ENCODE data around the gene SLC5A2.
"Not testable (repeated sequence)": the region's sequence is repeated elsewhere in the genome, so short reads cannot be mapped to it uniquely, and the experiment has no call there.

Gene SLC5A2

DNA sequence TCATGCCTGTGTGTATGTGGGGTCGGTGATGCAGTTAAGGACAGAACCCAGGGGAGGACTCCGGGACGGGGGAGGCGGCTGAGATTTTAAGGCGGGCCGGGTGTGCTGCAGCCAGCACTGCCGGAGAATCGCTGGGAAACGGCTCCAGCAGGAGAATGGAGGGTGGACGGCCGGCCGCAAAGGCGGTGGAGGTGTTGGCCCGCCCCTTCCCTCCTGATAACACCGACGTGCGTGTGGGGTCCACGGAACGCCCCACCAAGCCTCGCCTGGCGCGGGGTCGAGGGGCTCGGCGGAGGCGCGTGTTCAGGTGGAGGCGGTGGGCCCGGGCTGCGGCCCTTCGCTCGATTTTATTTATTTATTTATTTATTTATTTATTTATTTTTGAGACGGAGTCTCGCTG, 41.0 kb upstream of the SLC5A2 start:
- no peak for TF ChIP-seq EZH2 (IDR thresholded peaks at IDR 0.05; ENCODE audit: borderline replicate concordance, low read depth, low read length, severe bottlenecking)
- TF ChIP-seq, protein P1, sequence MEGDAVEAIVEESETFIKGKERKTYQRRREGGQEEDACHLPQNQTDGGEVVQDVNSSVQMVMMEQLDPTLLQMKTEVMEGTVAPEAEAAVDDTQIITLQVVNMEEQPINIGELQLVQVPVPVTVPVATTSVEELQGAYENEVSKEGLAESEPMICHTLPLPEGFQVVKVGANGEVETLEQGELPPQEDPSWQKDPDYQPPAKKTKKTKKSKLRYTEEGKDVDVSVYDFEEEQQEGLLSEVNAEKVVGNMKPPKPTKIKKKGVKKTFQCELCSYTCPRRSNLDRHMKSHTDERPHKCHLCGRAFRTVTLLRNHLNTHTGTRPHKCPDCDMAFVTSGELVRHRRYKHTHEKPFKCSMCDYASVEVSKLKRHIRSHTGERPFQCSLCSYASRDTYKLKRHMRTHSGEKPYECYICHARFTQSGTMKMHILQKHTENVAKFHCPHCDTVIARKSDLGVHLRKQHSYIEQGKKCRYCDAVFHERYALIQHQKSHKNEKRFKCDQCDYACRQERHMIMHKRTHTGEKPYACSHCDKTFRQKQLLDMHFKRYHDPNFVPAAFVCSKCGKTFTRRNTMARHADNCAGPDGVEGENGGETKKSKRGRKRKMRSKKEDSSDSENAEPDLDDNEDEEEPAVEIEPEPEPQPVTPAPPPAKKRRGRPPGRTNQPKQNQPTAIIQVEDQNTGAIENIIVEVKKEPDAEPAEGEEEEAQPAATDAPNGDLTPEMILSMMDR (IDR thresholded peaks at IDR 0.05; ENCODE audit: borderline replicate concordance, extremely low read depth, low read length, poor library complexity, severe bottlenecking): no peak
- H3K27ac ChIP-seq (ENCODE audit: low read length): no peak overlapping the region
- no peaks in the 10 kb centered on the region for H3K27me3 ChIP-seq (ENCODE audit: insufficient read depth, low read length, poor library complexity)
- no peak overlapping the region for H3K4me2 ChIP-seq (ENCODE audit: insufficient read depth, low read length)
- no peaks in the 10 kb centered on the region for H3K79me2 ChIP-seq (ENCODE audit: insufficient read depth, low read length)
- ATAC-seq (ENCODE audit: insufficient read depth, low read depth): no peak
- H3K4me1 ChIP-seq (ENCODE audit: insufficient read depth, low read length): peaks cover 12% of the 10 kb centered on the region
- no peaks in the 10 kb centered on the region for H3K9me3 ChIP-seq (ENCODE audit: insufficient read depth, low read length, severe bottlenecking)
- H3K36me3 ChIP-seq (ENCODE audit: insufficient read depth, low read length): no peaks in the 10 kb centered on the region
- H4K20me1 ChIP-seq (ENCODE audit: insufficient read depth, low read length): no peaks in the 10 kb centered on the region
- no peak overlapping the region for H3K9ac ChIP-seq (ENCODE audit: low read depth, low read length)
- no peak overlapping the region for H3K4me3 ChIP-seq (ENCODE audit: low read depth in 1 of 2, low read length in 2 of 2)
- DNase-seq: no peak
- H2AFZ ChIP-seq (ENCODE audit: low read depth, low read length): no peak overlapping the region; the same call in 1 of the 2 replicates

DNA sequence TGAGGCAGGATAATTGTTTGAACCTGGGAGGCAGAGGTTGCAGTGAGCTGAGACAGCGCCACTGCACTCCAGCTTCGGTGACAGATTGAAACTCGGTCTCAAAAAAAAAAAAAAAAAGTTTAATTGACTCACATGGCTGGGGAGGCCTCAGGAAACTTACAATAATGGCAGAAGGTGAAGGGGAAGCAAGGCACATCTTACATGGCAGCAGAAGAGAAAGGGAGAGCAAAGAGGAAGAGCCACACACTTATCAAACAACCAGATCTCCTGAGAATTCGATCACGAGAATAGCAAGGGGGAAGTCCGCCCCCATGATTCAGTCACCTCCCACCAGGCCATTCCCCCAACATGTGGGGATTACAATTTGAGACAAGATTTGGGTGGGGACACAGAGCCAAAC, 37.0 kb upstream of the SLC5A2 start:
- H3K79me2 ChIP-seq (ENCODE audit: insufficient read depth, low read length); H3K9me3 ChIP-seq (ENCODE audit: insufficient read depth, low read length, severe bottlenecking); H4K20me1 ChIP-seq (ENCODE audit: insufficient read depth, low read length); ATAC-seq (ENCODE audit: insufficient read depth, low read depth); H3K27ac ChIP-seq (ENCODE audit: low read length); H2AFZ ChIP-seq (ENCODE audit: low read depth, low read length); DNase-seq; H3K9ac ChIP-seq (ENCODE audit: low read depth, low read length); H3K36me3 ChIP-seq (ENCODE audit: insufficient read depth, low read length); H3K4me2 ChIP-seq (ENCODE audit: insufficient read depth, low read length); H3K27me3 ChIP-seq (ENCODE audit: insufficient read depth, low read length, poor library complexity); H3K4me3 ChIP-seq (ENCODE audit: low read depth in 1 of 2, low read length in 2 of 2): not testable (repeated sequence)
- peaks cover 12% of the 10 kb centered on the region for H3K4me1 ChIP-seq (ENCODE audit: insufficient read depth, low read length)

DNA sequence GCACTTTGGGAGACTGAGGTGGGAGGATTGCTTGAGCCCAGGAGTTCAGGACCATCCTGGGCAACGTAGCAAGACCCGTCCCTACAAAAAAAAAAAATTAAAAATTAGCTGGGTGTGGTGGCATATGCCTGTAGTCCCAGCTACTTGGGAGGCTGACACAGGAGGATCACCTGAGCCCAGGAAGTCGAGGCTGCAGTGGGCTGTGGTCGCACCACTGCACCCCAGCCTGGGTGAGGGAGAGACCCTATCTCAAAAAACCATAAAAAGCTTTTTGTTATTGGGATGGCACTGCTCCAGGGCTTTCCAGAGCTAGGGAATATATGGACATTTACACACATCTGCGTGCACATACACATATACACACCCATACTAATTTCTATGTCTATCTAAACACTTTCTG, 31.7 kb upstream of the SLC5A2 start:
- Histone ChIP-seq H3K27ac (ENCODE audit: low read length) (no peak overlapping the region), H3K4me2 (ENCODE audit: insufficient read depth, low read length) (no peak overlapping the region), H3K4me3 (ENCODE audit: low read depth in 1 of 2, low read length in 2 of 2) (no peak overlapping the region), H3K4me1 (ENCODE audit: insufficient read depth, low read length) (peaks cover 13% of the 10 kb centered on the region), H3K9me3 (ENCODE audit: insufficient read depth, low read length, severe bottlenecking) (no peaks in the 10 kb centered on the region), H3K27me3 (ENCODE audit: insufficient read depth, low read length, poor library complexity) (no peaks in the 10 kb centered on the region), H3K79me2 (ENCODE audit: insufficient read depth, low read length) (peaks cover 19% of the 10 kb centered on the region), H3K9ac (ENCODE audit: low read depth, low read length) (no peak overlapping the region), H4K20me1 (ENCODE audit: insufficient read depth, low read length) (peaks cover 25% of the 10 kb centered on the region), H3K36me3 (ENCODE audit: insufficient read depth, low read length) (peaks cover 16% of the 10 kb centered on the region), H2AFZ (ENCODE audit: low read depth, low read length) (no peak overlapping the region)
- ATAC-seq (ENCODE audit: insufficient read depth, low read depth) (no peak), DNase-seq (no peak)
- no peak for TF ChIP-seq EZH2 (IDR thresholded peaks at IDR 0.05; ENCODE audit: borderline replicate concordance, low read depth, low read length, severe bottlenecking)
- TF ChIP-seq, protein P1 (IDR thresholded peaks at IDR 0.05; ENCODE audit: borderline replicate concordance, extremely low read depth, low read length, poor library complexity, severe bottlenecking): no peak

DNA sequence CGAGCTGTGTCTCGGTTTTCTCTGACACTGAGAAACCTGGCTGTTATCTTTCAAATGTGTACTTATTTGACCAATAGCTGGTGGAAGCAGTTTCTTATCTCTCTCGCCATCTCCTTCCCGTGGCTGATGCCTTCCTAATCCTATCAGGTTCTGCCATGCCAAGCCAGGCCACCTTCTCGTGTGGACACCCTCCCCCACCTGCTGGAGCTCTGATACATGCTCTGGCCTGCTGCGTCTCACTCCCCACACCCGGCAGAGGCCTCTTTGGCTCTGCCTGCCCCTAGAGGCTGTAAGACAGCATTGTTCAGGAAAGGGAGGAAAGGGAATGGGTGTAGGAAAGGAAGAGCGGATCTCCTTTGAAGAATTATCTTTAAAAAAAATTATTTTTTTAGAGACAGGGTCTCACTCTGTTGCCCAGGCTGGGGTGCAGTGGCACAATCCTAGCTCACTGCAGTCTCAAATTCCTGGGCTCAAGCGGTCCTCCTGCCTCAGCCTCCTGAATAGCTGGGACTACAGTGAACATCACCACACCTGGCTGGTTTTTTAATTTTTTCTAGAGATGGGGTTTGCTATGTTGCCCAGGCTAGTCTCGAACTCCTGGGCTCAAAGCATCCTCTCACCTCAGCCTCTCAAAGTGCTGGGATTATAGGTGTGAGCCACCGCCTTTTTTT, 31.1 kb upstream of the SLC5A2 start:
- H3K4me1 ChIP-seq (ENCODE audit: insufficient read depth, low read length): peaks cover 19% of the 10 kb centered on the region
- H3K4me3 ChIP-seq (ENCODE audit: low read depth in 1 of 2, low read length in 2 of 2): no peak overlapping the region
- peak; percentile 61 for ATAC-seq (ENCODE audit: insufficient read depth, low read depth)
- peaks cover 18% of the 10 kb centered on the region for H3K36me3 ChIP-seq (ENCODE audit: insufficient read depth, low read length)
- no peak overlapping the region for H3K27ac ChIP-seq (ENCODE audit: low read length)
- H3K4me2 ChIP-seq (ENCODE audit: insufficient read depth, low read length): no peak overlapping the region
- H3K79me2 ChIP-seq (ENCODE audit: insufficient read depth, low read length): peaks cover 24% of the 10 kb centered on the region
- H3K27me3 ChIP-seq (ENCODE audit: insufficient read depth, low read length, poor library complexity): no peaks in the 10 kb centered on the region
- peaks cover 29% of the 10 kb centered on the region for H4K20me1 ChIP-seq (ENCODE audit: insufficient read depth, low read length)
- TF ChIP-seq, protein P1 (IDR thresholded peaks at IDR 0.05; ENCODE audit: borderline replicate concordance, extremely low read depth, low read length, poor library complexity, severe bottlenecking): peak; percentile 42
- TF ChIP-seq EZH2 (IDR thresholded peaks at IDR 0.05; ENCODE audit: borderline replicate concordance, low read depth, low read length, severe bottlenecking): no peak
- no peak for DNase-seq
- H3K9me3 ChIP-seq (ENCODE audit: insufficient read depth, low read length, severe bottlenecking): no peaks in the 10 kb centered on the region
- no peak overlapping the region for H3K9ac ChIP-seq (ENCODE audit: low read depth, low read length)
- no peak overlapping the region for H2AFZ ChIP-seq (ENCODE audit: low read depth, low read length)

All from DND-41 (cell line).